ENCODE data around the gene DNER.

Gene DNER

DNA sequence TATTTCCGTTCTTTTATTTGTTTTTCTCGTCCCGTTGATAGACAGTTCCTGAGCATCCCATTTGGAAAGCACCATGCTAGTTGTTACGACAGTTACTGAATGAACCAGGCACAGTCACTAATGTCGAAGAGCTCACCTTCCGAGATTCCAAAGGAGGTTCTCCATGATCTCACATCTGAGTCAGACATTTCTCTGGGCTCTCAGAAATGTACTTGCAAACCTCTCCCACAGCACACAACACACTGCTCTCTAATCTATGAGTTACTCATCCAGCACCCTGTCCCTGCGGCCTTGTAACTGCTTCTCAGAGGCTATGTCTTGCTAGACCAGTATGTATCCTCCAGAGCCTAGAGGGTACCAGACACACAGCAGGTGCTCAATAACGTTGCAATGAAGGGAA, 174.7 kb downstream of the DNER start:
- Histone ChIP-seq H3K27me3 (ENCODE audit: insufficient read depth, poor library complexity, severe bottlenecking) (no peaks in the 10 kb centered on the region), H3K27ac (replicated peaks) (no peak overlapping the region), H3K4me3 (replicated peaks; ENCODE audit: insufficient read depth, low read length) (no peak overlapping the region)
- no peak for DNase-seq (ENCODE audit: low read depth in 1 of 2, low spot score in 1 of 2)
- no peak for TF ChIP-seq CTCF (IDR thresholded peaks at IDR 0.05; ENCODE audit: insufficient read depth, low read length)
- TF ChIP-seq REST (IDR thresholded peaks at IDR 0.05; ENCODE audit: insufficient replicate concordance, low read depth): no peak
- TF ChIP-seq SPI1 (IDR thresholded peaks at IDR 0.05; ENCODE audit: borderline replicate concordance, low read depth): no peak
- no peak for TF ChIP-seq POLR2AphosphoS5 (IDR thresholded peaks at IDR 0.05; ENCODE audit: low read depth)
- no peak for TF ChIP-seq GABPA (IDR thresholded peaks at IDR 0.05; ENCODE audit: low read depth)

DNA sequence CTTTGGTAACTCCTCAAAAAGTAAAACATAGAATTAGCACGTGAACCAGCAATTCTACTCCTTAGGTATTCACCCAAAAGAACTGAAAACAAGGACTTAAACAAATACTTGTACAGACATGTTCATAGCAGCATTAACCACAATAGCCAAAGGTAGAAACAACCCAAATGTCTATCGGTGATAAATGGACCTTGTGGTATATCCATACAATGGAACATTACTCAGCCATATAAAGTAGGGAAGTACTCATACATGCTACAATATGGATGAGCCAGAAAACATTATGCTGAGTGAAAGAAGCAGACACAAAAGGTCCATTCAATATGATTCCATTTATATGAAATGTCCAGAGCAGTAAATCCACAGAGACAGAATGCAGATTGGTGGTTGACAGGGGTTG, 182.8 kb downstream of the DNER start:
- Histone ChIP-seq H3K4me3 (replicated peaks; ENCODE audit: insufficient read depth, low read length) (no peak overlapping the region), H3K27me3 (ENCODE audit: insufficient read depth, poor library complexity, severe bottlenecking) (no peaks in the 10 kb centered on the region), H3K27ac (replicated peaks) (no peak overlapping the region)
- TF ChIP-seq POLR2AphosphoS5 (IDR thresholded peaks at IDR 0.05; ENCODE audit: low read depth): no peak
- no peak for TF ChIP-seq GABPA (IDR thresholded peaks at IDR 0.05; ENCODE audit: low read depth)
- TF ChIP-seq SPI1 (IDR thresholded peaks at IDR 0.05; ENCODE audit: borderline replicate concordance, low read depth): no peak
- TF ChIP-seq CTCF (IDR thresholded peaks at IDR 0.05; ENCODE audit: insufficient read depth, low read length): no peak
- TF ChIP-seq REST (IDR thresholded peaks at IDR 0.05; ENCODE audit: insufficient replicate concordance, low read depth): no peak
- no peak for DNase-seq (ENCODE audit: low read depth in 1 of 2, low spot score in 1 of 2)

- Histone ChIP-seq H3K4me3 (replicated peaks; ENCODE audit: insufficient read depth, low read length) (no peak overlapping the region), H3K27ac (replicated peaks) (no peak overlapping the region), H3K27me3 (ENCODE audit: insufficient read depth, poor library complexity, severe bottlenecking) (no peaks in the 10 kb centered on the region)
- TF ChIP-seq GABPA (IDR thresholded peaks at IDR 0.05; ENCODE audit: low read depth): no peak
- TF ChIP-seq REST (IDR thresholded peaks at IDR 0.05; ENCODE audit: insufficient replicate concordance, low read depth): no peak
- TF ChIP-seq POLR2AphosphoS5 (IDR thresholded peaks at IDR 0.05; ENCODE audit: low read depth): no peak
- no peak for TF ChIP-seq CTCF (IDR thresholded peaks at IDR 0.05; ENCODE audit: insufficient read depth, low read length)
- TF ChIP-seq SPI1 (IDR thresholded peaks at IDR 0.05; ENCODE audit: borderline replicate concordance, low read depth): no peak
- DNase-seq (ENCODE audit: low read depth in 1 of 2, low spot score in 1 of 2): no peak
These were observed 183.9 kb downstream of the DNER start for GRCh38 chr2:229530434-229530833.
